Motor neuron (in vitro differentiated cells): Measurements from ENCODE around the gene TMEM131L. TPM values are rescaled to one million over a fixed set of nuclear protein-coding genes. Genes with fewer than 3 reads are reported as not detected.

ENCODE experiments used
- ATAC-seq, 8 experiments: fragments of 200-7000 bp; cut with Tn5 transposase; replicated peaks in 6 of 8; 2 replicates each; pipeline ENCODE4 v1.8.0; 2021; ENCODE audit warnings: mild to moderate bottlenecking in 8 of 8, moderate library complexity in 8 of 8
- H3K27ac ChIP-seq, 2 donors: fragments of 250-450 bp; sonication (Bioruptor Pico); 2 replicates each; pipeline ENCODE4 v1.9.0; 2021; ENCODE audit warnings: antibody characterized with exemption in 2 of 2, mild to moderate bottlenecking in 2 of 2, moderate library complexity in 1 of 2
- H3K4me1 ChIP-seq, 2 donors: fragments of 250-450 bp; sonication (Bioruptor Pico); replicated peaks in 1 of 2; 2 replicates each; pipeline ENCODE4 v1.6.1; 2021; ENCODE audit warnings: antibody characterized with exemption in 2 of 2, mild to moderate bottlenecking in 2 of 2, moderate library complexity in 1 of 2
- H3K4me3 ChIP-seq, 5 donors: fragments of 250-450 bp; sonication (Bioruptor Pico); 2 replicates each; pipeline ENCODE4 v1.9.0; 2021; ENCODE audit warnings: antibody characterized with exemption in 5 of 5, mild to moderate bottlenecking in 5 of 5, moderate library complexity in 4 of 5
- WGBS, 10 experiments: fragments of 450-650 bp; shearing (Covaris generic); methylation state at CpG; one replicate each; pipeline ENCODE4 v1.0.0; 2022; 5-methylcytosine and 5-hydroxymethylcytosine counted together
- in situ Hi-C, 9 experiments: fragments of 400-800 bp; cut with MboI; loops; one replicate each; pipeline ENCODE4 v1.15.0; 2021; ENCODE audit warnings: low sequenced_read_pairs in 9 of 9, low pct_unique_long_range_greater_than_20kb in 2 of 9; ENCODE audit not compliant: unreplicated experiment in 9 of 9
- total RNA-seq, 8 experiments: library from RNA; unstranded; fragments of 300-600 nt; gene quantifications; 2 replicates each; pipeline versions ENCODE4 v1.2.3 to v1.2.4, GENCODE V29; 2022

Gene TMEM131L
- total RNA-seq, 8 experiments from 2014 or later, result 2.0 to 47.7 (median 8.5) TPM

DNA sequence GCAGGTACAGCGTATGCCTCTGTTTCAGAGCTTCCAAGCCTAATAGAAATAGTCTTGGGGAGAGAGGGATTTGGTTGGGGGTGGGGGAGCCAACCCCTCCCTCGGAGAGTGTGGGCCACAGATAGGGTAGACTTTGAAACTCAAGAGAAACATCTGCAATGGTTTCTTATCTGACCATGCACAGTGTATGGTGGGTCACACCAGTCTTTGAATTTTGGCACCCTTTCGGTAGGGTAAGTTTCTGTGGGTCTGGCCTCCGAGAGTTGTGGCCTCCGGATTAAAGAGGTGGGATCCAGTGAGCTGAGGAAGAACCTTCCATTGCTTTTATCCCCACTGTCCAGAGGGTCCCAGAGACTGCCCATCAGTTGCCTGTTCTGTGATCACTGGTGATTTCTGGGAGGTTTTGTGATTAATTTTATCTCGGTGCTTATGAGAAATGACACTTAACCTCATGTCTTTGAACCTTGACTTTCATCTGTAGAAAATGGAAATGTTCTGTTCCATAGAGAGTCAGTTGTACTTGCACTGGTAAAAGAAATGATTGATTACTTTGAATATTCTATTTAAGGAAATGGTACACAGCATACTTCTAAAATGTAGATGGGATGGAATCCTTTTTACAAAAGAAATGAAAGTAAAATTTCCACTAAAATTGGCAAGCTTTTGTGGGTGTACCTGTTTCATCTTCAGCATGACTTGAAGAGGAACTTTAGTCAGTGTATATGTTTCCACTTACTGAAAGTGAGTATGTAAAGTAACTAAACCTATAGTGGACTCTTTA lies 62.7 kb downstream of the TMEM131L start:
- WGBS, 10 experiments, result 84 to 100% (median 91%) methylated on average over 1 to 3 of the region's 6 CpGs; no CpG with 5 or more reads in 4 of the 10 experiments
- in situ Hi-C loops, result no loop called here
- Histone ChIP-seq H3K27ac (no peak overlapping the region), H3K4me3 (no peak overlapping the region), H3K4me1 (peaks cover 30 to 51% of the 10 kb centered on the region in 2 donors)
- no peak for ATAC-seq

DNA sequence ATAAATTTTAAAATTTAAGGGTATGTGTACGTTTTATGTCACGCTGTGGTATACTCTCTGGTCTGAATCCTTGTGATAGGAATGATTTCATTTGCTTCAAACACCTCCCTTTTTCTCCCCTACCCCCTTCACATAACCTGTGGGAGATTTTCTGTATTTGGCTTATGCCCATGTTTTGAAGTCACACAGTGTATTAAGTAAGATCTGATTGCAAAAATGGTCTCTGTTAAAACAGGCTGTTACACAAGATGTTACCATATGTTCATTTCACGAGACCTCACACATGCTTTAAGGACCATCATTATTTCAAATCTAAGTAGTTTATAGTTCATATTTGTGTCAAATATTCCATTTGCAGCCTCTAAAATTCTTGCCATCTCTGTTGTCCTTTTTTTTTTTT lies 63.5 kb downstream of the TMEM131L start:
- no peak overlapping the region for H3K27ac ChIP-seq
- no peak for ATAC-seq
- peaks cover 27 to 47% of the 10 kb centered on the region in 2 donors for H3K4me1 ChIP-seq
- WGBS, 10 experiments, result 83 to 100% (median 94%) methylated on average over 2 to 3 of the region's 3 CpGs; no CpG with 5 or more reads in 1 of the 10 experiments
- H3K4me3 ChIP-seq, result no peak overlapping the region
- in situ Hi-C loops, result no loop called here

DNA sequence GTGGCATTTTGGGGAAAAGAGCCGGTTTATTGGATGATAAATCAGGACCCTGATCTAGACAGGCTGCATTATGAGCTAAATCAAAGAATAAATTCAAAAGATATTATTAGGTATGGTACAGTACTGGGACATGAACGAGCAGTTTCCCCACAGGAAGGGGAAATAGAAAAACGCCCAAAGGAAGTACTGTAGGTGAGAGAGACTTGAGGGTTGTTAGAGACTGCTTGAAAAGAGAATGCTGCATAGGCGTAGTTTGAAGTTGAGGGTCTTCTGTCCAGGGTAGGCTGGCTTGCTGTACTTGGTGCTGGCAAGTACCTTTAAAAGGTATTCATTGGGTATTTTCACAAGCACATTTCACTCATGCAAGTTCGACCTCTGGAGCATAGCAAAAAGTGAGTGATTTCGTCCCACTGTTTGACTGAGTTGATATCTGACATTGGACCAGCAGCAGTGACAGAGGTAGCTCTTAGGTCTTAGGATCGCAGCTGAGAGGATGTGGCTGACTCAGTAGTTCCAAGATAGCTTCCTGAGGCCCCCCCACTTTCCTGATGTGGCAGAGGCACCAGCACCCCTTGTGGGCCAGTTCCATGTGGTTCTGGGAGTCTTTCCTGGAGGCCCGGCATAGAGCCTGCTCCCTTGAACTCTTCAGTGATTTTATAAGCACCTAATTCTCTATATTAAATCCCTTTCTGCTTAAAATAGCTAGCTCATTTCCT lies 64.3 kb downstream of the TMEM131L start:
- 73 to 100% (median 88%) methylated on average over 2 to 6 of the region's 8 CpGs for WGBS, 10 experiments
- Histone ChIP-seq H3K4me3 (no peak overlapping the region), H3K27ac (no peak overlapping the region), H3K4me1 (peaks cover 27 to 43% of the 10 kb centered on the region in 2 donors)
- in situ Hi-C loops, result no loop called here
- ATAC-seq, result no peak

DNA sequence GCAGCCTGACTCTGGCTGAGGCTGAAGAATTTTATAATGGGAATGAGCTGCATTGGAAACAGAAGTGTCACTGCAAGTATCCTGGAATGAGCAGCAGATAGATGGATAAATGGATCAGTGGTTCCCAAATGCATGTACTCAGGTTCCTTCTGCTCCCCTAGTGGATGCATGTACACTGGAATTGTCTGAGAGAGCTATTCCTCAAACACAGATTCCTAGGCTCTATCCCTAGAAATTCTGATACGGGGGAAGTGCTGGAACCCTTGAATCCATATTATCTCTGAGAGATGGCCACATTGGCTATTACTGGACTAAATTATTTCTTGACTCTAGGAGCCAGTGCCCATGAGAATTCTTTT lies 64.8 kb downstream of the TMEM131L start:
- no peak overlapping the region for H3K27ac ChIP-seq
- peak in 1 of 8 experiments; percentile 12 for ATAC-seq
- WGBS, 10 experiments, result 86 to 100% (median 100%) methylated on average over 1 of the region's 1 CpG; no CpG with 5 or more reads in 5 of the 10 experiments
- H3K4me3 ChIP-seq, result no peak overlapping the region
- peaks cover 27 to 48% of the 10 kb centered on the region in 2 donors for H3K4me1 ChIP-seq
- in situ Hi-C loops, result no loop called here

DNA sequence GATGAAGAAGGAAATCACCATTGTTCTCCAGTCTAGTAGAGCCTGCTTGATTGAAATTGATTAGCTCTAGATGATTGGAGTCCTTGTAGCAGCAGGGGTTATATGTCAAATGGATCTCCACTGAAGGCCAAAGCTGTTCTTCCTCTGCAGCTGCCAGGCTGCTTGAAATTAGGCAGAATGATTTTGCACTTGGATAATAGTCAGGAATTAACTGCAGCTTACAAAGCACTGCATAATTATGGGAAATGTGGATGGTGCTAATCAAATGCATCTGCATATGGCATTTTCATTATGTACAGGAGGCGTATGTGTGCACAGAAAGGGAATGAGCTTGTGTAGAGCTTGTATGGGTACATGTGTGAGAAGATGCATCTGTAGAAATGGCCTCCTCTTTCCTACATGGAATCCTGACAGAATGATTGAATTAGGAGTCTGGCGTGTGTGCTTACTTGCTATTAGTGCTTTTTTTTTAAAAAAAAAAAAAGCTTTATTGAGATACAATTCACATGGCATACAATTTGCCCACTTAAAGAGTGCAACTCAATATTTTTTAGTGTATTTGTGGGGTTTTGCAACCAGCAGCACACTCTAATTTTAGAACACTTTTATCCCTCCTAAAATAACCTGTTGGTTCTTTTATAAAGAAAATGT lies 65.9 kb downstream of the TMEM131L start:
- peak overlapping the region; percentile 20 to 37 for H3K27ac ChIP-seq
- peaks cover 31 to 49% of the 10 kb centered on the region in 2 donors for H3K4me1 ChIP-seq
- in situ Hi-C loops, result no loop called here
- no peak overlapping the region for H3K4me3 ChIP-seq
- WGBS, 10 experiments, result 0 to 100% (median 38%) methylated on average over 1 to 2 of the region's 2 CpGs; no CpG with 5 or more reads in 3 of the 10 experiments
- peak; percentile 21 to 92 (median 58) for ATAC-seq

DNA sequence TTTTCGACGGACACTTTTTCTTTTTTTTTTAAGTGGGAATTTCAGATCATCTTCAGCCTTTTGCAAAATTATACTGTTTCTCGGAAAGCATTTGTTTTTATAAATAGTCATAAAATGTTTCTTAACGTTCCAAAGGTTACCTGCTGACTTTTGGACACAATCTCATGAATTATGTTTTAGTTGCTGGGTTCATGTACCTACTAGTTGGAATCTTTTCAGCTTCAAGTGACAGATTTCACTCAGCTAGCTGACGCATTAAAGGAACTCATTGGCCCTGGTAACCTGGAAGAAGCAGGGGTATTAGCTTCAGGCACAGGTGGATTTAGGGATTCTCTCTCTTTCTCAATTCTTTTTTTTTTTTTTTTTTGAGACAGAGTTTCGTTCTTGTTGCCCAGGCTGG lies 66.5 kb downstream of the TMEM131L start:
- WGBS, 10 experiments, result 67 to 97% (median 85%) methylated on average over 3 to 6 of the region's 6 CpGs; no CpG with 5 or more reads in 1 of the 10 experiments
- ATAC-seq, result no peak
- in situ Hi-C loops, result no loop called here
- Histone ChIP-seq H3K4me3 (no peak overlapping the region), H3K27ac (no peak overlapping the region), H3K4me1 (peaks cover 31 to 53% of the 10 kb centered on the region in 2 donors)

DNA sequence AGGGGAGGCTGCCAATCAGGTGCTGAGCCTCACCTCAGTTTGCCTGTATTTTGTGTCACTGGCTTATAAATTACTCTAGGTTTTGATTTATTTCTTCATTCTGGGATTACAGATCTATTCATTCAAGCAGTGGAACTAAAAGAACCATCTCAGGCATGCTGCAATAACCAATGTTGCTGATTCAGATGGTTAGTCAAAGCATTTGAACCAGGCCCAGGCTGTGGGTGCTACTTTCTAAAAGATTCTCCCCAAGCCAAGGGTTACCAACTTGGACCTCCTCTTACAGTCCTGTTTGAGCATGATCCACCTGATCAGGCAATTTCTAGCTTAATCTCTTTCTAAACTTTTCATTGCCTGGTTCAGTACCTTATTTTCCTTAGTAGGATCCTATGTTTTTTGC lies 67.2 kb downstream of the TMEM131L start:
- no peak for ATAC-seq
- Histone ChIP-seq H3K4me3 (no peak overlapping the region), H3K27ac (no peak overlapping the region), H3K4me1 (peaks cover 31 to 53% of the 10 kb centered on the region in 2 donors)
- in situ Hi-C loops, result no loop called here

DNA sequence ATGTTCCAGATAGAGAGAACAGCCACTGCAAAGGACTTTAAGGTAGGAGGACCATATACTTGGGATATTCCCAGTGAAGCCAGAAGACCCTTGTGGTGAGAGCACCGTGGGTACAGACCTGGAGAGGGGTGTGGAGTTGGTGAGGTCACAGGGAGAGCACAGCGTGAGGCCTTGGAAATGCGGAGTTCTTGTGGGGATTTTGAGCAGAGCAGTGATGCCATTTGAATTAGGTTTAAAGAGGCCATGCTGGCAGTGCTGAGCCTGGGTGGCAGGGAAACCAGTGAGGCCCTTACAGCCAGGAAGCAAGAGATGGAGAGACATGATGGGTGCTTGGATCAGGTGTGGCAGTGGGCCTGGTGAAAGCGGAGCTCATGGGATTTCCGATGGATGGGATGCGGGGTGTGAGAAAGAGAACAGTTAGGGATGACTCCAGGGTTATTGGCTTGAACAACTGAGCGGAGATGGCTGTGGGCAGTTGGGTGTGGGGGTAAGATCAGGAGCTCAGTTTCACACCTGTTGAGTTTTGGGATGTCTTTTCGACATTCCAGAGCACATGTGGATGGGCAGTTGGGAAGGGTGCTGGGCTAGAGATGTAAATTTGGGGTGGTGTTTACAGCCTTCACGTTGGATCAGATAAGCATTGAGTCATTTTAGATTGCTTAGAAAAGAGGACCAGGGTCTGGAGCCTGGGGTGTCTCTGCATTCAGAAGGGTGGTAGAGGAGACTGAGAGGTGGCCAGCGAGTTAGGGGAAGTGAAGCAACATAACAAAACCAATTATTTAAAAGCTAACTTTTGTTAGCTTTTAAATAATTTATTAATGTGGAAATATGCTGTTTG lies 68.9 kb downstream of the TMEM131L start:
- ATAC-seq, result no peak
- H3K4me1 ChIP-seq, result peaks cover 26 to 45% of the 10 kb centered on the region in 2 donors

DNA sequence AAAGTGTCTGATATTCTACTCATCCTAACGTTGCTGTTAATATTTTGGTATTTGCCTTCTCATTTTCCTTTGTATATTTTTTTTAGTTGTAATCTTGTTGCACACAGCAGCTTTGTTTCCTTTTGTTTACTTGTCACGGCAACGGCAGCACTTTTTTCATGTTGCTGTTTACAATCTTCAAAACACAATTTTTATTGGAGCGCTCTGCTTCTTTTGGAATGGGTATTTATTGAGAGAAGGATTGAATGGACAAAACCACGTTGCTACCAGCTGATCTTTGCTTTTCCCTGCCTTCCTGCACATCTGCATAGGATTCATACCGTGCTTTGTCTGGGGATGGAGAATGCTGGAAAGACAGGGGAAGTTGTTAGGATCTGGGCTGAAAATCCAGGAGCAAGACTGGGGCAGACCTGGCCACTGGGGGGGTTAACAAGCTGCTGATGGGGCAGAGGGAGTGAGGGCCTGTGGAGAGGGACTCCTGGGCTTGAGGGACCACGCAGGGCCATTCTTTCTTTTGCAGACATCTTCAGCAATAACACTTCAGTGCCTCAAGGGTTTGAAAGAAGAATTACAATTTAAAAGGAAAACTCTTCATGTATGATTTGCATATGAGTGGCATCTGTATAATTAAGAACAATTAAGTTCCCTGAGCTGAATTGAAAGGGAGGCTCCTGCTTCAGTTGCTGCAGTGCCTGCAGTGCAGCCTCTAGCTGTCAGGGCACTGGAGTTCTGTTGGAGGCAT lies 69.8 kb downstream of the TMEM131L start:
- in situ Hi-C loops, result no loop called here
- peaks cover 19 to 36% of the 10 kb centered on the region in 2 donors for H3K4me1 ChIP-seq
- no peak overlapping the region for H3K4me3 ChIP-seq
- no peak overlapping the region for H3K27ac ChIP-seq
- ATAC-seq, result peak; percentile 39 to 87 (median 70)
- 12 to 54% (median 32%) methylated on average over 3 to 6 of the region's 7 CpGs for WGBS, 10 experiments

More for the DNA sequence above, 68.9 kb downstream of the TMEM131L start:
- in situ Hi-C loops, result no loop called here
- WGBS, 10 experiments, result 20 to 100% (median 83%) methylated on average over 1 to 8 of the region's 10 CpGs; no CpG with 5 or more reads in 1 of the 10 experiments
- no peak overlapping the region for H3K27ac ChIP-seq
- no peak overlapping the region for H3K4me3 ChIP-seq

DNA sequence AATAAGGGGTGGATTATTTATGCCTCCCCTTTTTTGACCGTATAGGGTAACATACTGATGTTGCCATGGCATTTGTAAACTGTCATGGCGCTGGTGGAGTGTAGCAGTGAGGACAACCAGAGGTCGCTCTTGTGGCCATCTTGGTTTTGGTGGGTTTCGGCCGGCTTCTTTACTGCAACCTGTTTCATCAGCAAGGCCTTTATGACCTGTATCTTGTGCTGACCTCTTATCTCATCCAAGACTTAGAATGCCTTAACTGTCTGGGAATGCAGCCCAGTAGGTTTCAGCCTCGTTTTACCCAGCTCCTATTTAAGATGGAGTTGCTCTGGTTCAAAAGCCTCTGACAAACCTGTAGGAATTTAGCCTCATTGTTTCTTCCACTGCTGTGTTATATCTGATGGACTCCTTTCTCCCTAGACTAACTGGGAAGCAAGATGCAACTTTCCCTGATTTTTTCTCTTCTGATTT lies 71.4 kb downstream of the TMEM131L start:
- Histone ChIP-seq H3K4me1 (peaks cover 6 to 20% of the 10 kb centered on the region in 2 donors), H3K4me3 (no peak overlapping the region), H3K27ac (no peak overlapping the region)
- no peak for ATAC-seq
- 76 to 100% (median 85%) methylated on average over 2 to 6 of the region's 6 CpGs; no CpG with 5 or more reads in 2 of the 10 experiments for WGBS, 10 experiments
- in situ Hi-C loops, result no loop called here

DNA sequence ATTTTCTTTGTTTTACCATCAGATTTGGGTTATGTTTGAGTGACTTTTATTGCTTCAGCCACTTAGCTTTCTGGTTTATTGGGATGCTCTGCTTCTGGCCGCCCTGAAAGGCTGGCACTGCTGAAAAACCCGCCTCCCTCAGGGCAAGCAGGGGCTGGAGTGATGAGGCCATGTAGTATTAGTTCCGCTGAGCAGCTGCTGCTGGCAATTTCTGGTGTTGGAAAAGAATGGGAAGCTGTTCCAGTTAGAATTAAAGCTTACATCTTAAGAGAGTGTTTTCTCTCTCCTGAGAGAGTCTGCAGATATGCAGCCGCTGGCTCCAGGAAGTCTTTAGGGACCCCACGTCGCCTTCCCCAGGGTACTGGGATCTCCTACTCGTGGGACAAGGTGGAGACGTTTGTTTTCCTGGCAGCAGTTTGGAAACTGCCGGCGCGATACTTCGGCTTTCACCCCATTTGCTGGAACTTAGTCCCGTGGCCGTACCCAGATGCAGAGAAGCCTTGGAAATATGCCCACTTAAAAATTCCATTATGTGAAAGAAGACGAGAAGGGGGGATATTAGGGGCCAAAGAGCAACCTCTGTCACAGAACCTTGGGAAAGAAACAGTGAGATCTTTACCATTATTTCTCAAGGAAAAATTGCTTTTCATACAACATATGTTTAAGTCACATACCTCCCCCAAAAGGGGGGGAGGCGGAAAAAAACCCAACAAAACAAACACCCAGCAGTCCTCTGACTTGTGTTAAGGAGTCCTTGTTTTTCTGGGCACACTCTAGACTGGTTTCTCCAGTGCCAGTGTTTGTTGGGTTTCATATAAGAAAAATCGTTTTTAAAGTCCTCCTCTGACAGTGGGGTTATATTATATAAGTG lies 72.6 kb downstream of the TMEM131L start:
- H3K4me3 ChIP-seq, result no peak overlapping the region
- ATAC-seq, result peak in 2 of 8 experiments; percentile 17 to 25
- 0 to 80% (median 47%) methylated on average over 1 to 11 of the region's 17 CpGs; no CpG with 5 or more reads in 1 of the 10 experiments for whole genome bisulfite sequencing, 10 experiments
- H3K4me1 ChIP-seq, result peaks cover 3 to 15% of the 10 kb centered on the region in 2 donors
- no peak overlapping the region for H3K27ac ChIP-seq
- in situ Hi-C loops, result no loop called here
